Keratinocyte (primary cell): Measurements from ENCODE around the gene ENOSF1.

Experiments
- EZH2 ChIP-seq: IDR thresholded peaks from one replicate; pipeline ENCODE4 v1.6.1; 2012; ENCODE audit warnings: inconsistent platforms, mild to moderate bottlenecking, low read length, moderate library complexity
- TF ChIP-seq, protein P1 (sequence below), 3 experiments: IDR thresholded peaks in 1 of 3; conservative IDR thresholded peaks in 1 of 3; optimal IDR thresholded peaks in 1 of 3; 2 replicates in 2 of 3; 3 replicates in 1 of 3; pipeline versions ENCODE3 to v1.5.1; 2011; ENCODE audit warnings: low read length in 3 of 3, mild to moderate bottlenecking in 3 of 3, moderate library complexity in 2 of 3, control low read depth in 1 of 3, inconsistent platforms in 1 of 3; ENCODE audit not compliant: insufficient read depth in 2 of 3; ENCODE audit errors: extremely low read depth in 1 of 3

- TF ChIP-seq, protein P1, sequence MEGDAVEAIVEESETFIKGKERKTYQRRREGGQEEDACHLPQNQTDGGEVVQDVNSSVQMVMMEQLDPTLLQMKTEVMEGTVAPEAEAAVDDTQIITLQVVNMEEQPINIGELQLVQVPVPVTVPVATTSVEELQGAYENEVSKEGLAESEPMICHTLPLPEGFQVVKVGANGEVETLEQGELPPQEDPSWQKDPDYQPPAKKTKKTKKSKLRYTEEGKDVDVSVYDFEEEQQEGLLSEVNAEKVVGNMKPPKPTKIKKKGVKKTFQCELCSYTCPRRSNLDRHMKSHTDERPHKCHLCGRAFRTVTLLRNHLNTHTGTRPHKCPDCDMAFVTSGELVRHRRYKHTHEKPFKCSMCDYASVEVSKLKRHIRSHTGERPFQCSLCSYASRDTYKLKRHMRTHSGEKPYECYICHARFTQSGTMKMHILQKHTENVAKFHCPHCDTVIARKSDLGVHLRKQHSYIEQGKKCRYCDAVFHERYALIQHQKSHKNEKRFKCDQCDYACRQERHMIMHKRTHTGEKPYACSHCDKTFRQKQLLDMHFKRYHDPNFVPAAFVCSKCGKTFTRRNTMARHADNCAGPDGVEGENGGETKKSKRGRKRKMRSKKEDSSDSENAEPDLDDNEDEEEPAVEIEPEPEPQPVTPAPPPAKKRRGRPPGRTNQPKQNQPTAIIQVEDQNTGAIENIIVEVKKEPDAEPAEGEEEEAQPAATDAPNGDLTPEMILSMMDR (optimal IDR thresholded peaks at IDR 0.05 in 1 of 3, IDR thresholded peaks at IDR 0.05 in 1 of 3, conservative IDR thresholded peaks at IDR 0.05 in 1 of 3; ENCODE audit: extremely low read depth in 1 of 3, insufficient read depth in 2 of 3, low read length in 3 of 3), result no peak
- no peak for TF ChIP-seq EZH2
These were observed 41.0 kb downstream of the ENOSF1 start for GRCh38 chr18:671405-671804.
